Hindlimb muscle (tissue), 1 donor: ENCODE measurements around the gene PAWR. TPM values are rescaled to one million over a fixed set of nuclear protein-coding genes. Genes with fewer than 3 reads are reported as not detected.
"Not testable (repeated sequence)": the region's sequence is repeated elsewhere in the genome, so short reads cannot be mapped to it uniquely, and the experiment has no call there.

Experiments used
- DNase-seq: peaks from one replicate; pipeline ENCODE4 v3.0.0-alpha.2; 2013
- polyA plus RNA-seq: library from polyadenylated mRNA; unstranded; fragments of 120-200 nt; gene quantifications from one replicate; pipeline ENCODE4 v1.2.1, GENCODE V29; 2013; ENCODE audit not compliant: insufficient read length

Gene PAWR
- polyA plus RNA-seq, 1 donor: 9.6 TPM

DNA sequence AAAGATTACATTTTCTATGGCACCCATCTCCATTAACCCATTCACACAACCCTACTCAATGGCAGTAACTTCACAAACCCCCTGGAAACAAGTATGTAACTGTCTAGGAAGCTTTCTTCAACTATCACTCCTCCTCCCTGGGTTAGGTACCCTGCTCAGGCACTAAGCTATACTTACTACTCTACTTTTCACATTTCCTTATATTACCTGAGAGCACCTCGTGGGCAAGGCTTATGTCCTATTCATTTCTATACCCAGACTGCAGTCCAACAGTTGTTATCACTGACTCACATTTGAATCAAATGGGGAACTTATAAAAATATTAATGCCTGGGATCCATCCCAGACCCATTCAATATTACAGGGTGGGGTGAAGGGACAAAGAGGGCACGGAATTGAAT lies 4.6 kb downstream of the PAWR start:
- no peak for DNase-seq

DNA sequence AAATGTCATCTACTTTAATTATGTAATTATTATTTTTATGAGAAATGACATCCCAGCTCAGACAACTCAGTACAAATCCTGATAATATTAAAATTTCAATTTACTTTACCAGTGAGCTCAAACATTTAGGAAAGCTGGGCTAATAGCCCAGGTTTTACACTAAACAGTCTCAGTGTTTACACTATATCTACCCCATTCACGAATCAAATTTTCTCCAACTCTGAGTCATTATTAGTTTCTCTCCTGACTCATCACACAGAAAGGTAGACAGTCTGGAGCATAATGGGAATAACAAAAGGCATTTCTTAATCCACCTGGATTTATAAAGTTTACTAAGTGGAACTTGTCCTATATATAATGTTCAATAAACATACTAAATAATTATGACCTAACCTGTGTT lies 5.7 kb downstream of the PAWR start:
- DNase-seq: no peak

DNA sequence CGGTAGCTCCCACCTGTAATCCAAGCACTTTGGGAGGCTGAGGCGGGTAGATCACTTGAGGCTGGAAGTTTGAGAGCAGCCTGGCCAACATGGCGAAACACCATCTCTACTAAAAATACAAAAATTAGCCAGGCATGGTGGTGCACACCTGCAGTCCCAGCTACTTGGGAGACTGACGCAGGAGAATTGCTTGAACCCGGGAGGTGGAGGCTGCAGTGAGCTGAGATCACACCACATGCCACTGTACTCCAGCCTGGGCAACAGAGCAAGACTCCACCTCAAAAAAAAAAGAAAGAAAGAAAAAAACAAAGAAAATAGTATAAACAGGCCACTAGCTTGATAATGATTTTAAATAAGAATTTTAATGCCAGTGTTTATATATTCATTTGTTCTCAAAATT lies 6.4 kb downstream of the PAWR start:
- not testable (repeated sequence) for DNase-seq

DNA sequence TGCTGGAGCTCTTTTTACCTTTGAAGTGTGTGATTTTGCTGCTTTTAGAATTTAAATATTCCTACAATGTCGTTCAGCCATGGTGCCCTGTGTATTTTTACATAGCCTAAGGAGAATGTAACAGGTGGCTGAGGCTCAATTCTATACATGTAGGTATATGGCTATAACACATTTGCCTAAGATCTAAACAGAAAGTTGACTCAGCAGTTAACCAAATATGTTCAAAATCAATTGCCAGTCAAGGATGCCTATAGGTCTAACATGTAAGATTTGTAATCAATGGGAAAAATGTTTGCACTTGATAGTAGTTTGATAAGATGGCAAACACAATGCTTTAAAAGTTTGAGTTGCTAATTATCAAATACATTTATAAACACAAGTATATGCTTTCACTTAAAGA lies 8.2 kb downstream of the PAWR start:
- no peak for DNase-seq

DNA sequence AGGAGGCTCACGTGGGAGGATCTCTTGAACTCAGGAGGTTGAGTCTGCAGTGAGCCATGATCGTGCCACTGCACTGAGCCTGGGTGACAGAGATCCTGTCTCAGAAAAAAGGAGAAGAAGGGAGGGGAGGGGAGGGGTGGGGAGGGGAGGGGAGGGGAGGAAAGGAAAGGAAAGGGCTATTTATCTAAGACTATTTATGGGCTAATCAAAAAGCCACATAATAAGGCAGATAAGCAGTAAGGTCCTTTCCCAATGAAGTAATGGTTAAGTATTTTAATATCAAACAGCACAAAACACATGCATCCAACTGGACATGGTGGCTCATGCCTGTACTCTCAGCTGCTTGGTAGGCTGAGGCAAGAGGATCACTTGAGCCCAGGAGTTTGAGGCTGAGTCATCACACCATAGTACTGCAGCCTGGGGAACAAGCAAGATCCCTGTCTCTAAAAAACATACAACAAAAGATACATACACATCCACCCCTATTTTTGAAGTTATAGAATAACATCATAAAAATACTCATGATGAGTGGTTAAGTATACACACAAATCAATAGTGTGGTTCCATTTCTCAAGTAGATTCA lies 9.7 kb downstream of the PAWR start:
- no peak for DNase-seq

DNA sequence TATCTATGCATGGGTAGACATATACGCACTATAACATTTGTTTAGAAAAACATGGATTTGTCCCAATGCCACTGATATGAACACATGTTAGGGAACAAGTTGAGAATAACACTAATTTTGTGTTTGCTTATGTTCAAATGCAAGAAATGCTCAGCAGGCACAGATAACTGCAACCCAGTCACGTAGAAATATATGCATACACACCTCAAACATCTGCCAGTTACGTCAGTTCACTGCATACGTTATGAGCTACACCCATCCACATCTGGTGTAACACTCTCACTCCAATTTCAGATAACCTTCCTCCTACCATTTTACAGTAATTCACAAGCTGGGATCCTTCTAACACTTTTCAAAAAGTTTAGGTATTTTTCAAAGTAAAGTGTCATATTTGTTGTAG lies 10.7 kb downstream of the PAWR start:
- DNase-seq: no peak

DNA sequence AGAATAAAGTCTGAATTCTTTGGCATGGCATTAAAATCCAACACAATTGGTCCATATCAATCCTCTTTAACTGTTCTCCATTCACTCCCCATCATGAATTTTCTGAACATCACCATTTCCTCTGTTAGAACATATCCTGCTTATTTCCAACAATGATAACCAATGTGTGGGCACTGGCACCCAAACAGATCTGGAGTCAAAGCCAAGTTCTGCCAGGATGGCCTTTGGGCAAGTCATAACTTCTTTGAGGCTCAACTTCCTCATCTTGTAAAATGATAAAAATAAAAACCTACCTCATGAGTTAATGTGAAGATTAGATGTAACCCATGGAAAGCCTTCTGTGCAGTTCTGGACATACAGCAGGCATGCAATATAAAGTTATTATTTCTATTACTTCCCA lies 12.5 kb downstream of the PAWR start:
- DNase-seq: no peak

DNA sequence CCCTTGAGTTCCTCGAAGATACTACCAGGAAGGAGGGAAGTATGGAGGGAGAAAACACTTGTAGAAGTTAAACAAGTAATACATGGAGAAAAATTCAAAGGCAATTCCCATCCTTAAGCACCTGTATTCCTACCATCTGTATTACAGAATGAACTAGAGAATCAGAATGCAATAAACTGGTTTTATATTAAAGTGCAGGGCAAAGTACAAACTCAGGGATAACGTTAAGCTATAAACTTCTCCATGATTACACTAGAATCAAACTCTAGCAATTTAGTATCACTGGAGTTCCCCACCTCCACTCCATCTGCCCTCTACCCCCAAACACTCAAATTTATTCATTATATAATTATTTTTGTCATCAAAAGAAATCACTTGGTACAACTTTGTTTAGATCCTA lies 13.1 kb downstream of the PAWR start:
- DNase-seq: no peak

DNA sequence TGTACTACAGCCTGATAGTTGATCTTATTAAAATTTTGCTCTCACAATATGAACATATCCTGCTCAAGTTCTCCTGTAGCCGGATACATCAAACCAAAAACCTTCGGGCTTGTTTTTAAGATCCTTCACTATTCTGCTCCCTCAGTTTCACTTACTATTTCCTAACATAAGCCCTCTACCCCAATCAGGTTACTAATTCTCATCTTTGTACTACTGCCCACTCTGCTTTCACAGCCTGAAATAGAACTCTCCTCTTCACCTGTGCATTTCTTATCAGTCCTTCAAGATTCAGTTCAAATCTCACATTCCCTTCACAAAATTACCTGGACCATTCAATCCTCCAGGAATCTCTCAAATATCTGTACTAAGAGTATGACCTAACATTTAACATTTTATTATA lies 14.2 kb downstream of the PAWR start:
- DNase-seq: no peak

DNA sequence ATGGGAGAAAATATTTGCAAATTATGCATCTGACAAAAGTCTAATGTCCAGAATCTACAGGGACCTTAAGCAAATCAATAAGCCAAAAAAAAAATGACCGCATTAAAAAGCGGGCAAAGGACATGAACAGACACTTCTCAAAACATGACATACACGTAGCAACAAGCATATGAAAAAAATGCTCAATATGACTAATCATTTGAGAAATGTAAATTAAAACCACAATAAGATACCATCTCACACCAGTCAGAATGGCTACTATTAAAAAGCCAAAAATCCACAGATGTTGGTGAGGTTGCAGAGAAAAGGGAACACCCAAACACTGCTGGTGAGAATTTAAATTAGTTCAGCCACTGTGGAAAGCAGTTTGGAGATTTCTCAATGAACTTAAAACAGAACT lies 16.1 kb downstream of the PAWR start:
- no peak for DNase-seq

DNA sequence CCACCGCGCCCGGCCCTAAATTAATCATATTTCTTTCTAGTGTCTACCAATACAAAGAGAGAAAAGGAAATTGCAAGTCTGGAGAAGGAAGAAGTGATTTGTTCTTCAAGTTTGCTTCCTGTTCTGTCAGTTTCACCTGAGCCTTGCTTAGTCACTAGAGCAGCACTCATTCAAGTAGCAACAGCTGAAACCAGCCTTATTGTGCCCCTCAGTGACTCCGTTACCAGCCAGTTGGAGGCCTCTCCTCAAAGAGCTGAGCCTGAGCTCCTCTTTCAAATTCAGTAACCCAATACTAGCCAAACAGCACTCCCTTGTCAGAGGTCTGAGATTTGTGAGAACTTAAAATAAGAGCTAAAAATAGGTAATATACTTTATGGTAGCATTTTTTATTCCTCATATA lies 17.4 kb downstream of the PAWR start:
- no peak for DNase-seq

DNA sequence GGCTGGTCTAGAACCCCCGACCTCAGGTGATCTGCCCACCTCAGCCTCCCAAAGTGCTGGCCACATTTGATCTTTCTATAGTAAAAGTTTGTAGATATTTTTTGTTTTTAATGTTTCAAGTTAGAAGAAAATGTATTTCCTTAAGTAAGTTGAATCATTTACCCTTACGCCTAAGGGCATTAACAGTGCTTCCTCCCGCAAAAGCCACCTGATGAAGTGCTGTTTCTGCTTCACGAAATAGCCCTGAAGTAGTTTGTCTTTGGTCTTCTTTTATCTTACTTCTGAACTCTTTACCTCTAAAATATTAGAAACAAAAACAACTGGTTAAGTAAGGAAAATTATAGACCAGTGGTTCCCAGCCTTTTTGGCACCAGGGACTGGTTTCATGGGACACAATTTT lies 22.7 kb downstream of the PAWR start:
- DNase-seq: no peak

DNA sequence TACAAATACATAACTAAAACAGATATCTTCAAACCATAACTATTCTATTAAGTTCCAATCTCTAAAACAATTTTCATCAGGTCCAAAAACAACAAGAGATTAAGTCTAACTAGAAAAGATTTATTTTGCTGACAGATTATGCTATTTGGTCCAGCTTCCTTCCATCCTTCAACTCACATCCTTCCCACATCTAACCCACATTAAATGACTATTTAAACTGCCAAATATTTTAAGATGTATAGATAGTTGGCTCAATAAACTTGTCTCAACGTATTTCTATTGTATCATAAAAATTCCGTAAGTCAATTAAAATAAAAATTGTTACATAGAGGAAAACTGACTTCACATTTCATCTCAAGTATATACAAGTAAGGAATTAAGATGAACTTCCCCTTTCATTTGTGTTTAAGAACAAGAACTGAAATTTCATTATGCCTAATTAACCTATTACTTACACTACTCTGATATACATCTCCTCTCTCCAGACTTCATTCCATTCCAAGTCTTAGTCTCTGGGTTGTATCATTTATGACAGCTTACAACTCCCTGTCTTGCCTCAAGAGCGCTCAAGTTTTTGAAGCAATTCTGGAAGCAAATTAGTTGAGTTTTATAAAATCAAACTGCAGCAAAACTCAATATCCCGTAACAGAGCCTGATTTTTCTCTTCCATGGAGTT lies 25.4 kb downstream of the PAWR start:
- DNase-seq: no peak

DNA sequence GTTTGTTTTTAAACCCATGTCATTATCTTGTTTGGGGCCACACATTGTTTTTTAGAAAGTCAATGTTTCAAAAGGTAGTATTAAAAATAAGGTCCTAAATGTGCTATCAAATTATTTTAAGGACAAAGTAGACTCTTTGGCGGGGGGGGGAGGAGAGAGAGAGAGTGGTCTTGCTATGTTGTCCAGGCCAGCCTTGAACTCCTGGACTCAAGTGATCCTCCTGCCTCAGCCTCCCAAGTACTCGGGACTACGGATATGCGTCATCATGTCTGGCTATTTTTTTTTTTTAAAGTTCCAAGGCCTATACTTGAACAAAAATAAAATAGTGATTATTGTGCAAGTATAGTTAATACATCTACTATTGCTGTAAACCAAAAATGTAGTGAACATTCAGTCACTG lies 26.2 kb downstream of the PAWR start:
- DNase-seq: no peak

DNA sequence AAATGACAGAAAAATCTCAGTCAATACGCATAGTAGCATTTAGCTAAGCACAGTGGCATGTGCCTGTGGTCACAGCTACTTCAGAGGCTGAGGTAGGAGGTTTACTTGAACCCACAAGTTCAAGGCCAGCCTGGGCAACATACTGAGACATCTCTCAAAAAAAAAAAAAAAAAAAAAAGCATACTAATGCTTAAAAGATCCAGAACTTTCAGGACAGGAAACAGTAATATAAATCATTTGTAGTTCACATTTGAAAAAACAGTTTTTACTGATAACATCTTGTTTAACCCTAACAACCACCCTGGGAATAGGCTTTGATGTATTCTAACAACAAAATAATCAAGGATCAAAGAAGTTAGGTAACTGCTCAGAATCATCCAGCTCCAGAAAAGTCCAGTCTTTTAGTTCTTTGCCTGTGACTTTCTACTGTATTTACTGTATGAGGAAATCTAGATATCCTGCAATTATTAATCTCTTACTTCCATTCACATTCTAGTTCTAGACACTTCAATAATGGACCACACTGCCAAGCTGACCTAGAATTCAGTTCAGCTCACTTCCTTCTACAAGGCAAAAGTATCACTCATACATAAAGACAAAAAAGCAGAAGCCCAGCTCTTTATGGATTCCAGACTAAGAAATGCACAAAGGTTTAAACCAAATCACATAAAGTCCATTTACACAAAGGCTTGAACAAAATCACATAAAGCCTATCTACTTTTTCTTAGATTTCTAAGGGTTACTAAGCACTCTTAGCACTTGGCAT lies 28.5 kb downstream of the PAWR start:
- DNase-seq: no peak

DNA sequence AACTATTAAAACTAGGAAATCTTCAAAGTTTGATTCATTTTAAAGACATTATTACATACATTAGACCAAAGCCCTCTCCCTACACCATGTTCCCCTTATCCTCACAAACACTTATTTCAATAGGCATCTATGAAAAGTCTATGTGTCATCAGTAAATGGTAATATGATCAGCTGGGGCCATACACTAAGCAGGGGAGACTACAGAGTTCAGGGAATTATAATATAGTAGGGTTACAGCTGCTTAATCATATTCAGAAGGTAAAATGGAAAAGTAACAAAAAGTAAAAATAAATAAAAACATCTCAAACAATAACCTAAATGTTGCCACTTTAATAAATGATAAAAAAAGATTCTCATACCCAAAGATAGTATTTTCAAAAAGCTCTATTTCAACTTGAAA lies 29.1 kb downstream of the PAWR start:
- no peak for DNase-seq

DNA sequence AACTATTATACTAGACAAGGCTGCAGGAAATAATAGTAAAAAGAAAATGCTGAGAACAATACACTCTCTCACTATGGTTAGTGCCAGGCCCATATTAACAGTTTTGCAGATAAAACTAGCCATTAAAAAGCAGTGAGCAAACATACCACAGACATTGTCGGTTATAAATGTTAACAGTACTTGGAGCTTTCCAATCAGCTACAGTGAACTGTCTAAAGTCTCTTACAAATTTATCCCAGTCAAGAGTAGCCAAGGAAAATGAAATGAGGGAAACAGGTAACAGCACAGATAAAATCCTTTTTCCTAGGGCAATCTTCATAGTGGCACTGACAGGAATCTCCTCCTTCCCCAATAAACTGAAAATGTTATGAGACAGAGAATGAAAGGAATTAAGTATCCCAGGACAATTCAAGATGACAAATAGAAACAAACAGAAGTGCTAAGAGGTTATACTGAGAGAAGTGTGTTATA lies 30.8 kb downstream of the PAWR start:
- no peak for DNase-seq

DNA sequence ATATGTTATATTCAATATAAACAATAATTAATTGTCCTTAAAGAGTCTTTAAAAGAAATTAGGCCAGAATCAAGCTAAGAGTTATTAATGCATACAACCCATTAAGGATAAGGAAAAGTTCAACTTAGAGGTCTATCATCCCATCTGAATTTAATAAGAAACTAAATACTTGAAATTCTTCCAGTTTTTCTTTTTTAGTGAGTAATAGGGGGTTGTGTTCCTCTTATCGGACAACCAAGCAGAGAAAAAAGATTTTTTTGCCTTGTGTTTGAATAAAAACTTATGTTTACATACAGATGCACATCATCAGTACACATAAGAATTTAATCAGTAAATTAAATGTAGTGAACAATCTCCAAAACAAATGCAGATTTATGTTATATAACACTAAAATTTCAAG lies 32.5 kb downstream of the PAWR start:
- no peak for DNase-seq

DNA sequence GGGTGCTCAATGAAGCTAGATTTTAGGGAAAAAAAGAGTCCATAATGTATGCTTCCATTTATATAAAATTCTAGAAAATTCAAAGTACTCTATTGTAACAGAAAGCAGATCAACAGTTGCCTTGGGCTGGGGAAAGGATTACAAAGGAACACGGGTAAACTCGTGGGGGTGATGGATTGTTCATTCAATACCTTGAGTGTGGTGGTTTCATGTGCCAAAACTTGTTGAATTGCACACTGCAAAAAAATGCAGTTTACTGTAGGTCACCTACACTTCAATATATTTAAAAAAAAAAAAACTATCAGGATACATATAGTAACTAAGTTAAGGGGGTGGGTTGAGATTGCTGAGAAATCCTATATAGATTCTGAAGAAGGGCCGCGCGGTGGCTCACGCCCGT lies 33.6 kb downstream of the PAWR start:
- DNase-seq: no peak

DNA sequence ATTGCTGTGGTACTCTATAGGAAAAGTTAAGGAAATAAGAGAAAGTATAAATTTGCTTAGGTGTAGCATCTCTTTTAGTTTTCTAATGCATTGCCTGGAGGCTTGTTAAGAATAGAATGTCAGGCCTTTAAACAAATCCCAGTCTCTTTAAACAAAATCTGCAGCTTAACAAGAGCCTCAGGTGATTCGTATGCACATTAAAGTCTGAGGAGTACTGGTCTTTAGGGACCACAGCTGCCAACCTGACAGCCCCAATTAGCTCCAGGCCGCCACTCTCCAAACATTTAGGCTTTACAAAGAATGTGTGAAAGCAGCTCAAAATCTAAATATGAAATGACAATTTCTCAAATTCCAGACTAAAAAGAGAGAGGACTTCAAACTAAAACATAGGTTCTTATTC lies 35.7 kb downstream of the PAWR start:
- DNase-seq: no peak

DNA sequence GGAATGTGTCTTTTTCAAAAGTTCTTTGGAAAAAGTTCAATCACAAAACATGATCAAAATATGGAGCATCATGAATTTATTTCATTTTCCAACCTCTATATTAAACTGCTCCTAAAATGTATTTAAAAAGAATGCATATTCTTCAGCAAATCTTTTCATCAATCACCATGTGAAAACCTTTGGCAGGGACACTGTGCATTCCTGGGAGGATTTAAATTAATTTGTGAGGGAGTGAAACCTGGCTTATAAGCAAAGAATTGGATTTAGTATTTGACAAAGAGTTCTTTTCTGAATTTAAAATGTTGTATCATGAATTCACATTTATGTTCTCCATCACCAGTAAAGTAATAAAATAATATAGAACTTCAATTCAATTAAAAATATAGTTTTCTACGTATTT lies 38.2 kb downstream of the PAWR start:
- no peak for DNase-seq

DNA sequence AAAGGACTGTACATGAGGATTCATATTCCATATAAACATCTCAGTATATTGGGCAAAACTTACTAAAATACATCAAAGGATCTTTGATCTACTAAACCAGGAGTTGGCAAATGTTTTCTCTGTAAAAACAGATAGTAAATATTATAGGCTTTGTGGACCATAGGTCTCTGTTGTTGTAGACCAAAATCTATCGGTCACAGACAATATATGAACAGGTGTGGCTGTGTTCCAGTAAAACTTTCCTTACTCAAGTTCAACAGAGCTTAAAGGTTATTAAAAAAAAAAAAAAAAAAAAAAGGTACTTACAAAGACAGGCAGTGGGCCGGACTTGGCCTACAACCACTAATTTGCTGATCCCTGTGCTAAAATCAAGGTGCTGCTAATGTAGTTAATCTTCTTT lies 40.3 kb downstream of the PAWR start:
- no peak for DNase-seq

DNA sequence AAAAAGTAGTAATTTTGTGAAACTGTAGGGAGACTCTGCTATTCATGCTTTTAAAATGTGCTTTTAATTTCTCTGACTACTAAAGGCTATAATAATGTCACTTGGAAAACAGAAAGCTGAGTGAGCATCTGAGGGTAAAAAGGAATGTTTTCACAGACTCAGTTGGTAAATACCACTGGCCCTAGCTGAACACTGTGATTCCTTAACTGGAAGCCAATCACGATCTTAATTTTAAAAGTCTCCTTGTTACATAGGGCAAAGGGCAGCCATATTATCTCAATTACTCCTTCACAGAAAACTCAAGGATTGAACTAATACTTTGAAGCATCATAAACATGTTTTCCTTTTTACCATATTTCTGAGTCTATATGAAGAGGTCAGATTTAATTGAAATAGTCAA lies 41.9 kb downstream of the PAWR start:
- DNase-seq: no peak

DNA sequence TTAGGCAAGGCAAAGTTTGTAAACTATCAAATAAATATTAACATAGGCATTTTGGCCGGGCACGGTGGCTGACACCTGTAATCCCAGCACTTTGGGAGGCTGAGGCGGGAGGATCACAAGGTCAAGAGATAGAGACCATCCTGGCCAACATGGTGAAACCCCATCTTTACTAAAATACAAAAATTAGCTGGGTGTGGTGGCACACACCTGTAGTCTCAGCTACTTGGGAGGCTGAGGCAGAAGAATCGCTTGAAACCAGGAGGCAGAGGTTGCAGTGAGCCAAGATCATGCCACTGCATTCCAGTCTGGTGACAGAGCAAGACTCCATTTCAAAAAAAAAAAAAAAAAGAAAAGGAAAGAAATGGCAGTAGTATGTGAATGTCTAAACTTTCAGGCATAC lies 43.9 kb downstream of the PAWR start:
- DNase-seq: not testable (repeated sequence)
